Heart left ventricle (tissue), 13 donors: Measurements from ENCODE around the gene TRIM67.

Source experiments
- POLR2A ChIP-seq, 2 donors: fragments of 450-650 bp; IDR thresholded peaks; one replicate each; pipeline ENCODE4 v1.6.1; 2017; ENCODE audit warnings: antibody characterized with exemption in 2 of 2, mild to moderate bottlenecking in 2 of 2, moderate library complexity in 2 of 2
- TF ChIP-seq, protein P1 (sequence below), 12 donors: fragments of 200-600 bp; sonication (generic) in 4 of 12; IDR thresholded peaks; one replicate each; pipeline versions ENCODE4 v1.5.0 to v1.8.0; 2018 to 2022; ENCODE audit warnings: antibody characterized with exemption in 12 of 12, mild to moderate bottlenecking in 5 of 12
- donor health status: ischemic (EF 13 %, LVEDD 7.1; RV severe dilation, severe dysfunction).
- donor health status: DM: no; HTN: yes; CAD: no.
- donor health status: DM: no; HTN: no; CAD: no.
- donor health status: ischemic (EF 25% LVEDD 6.9; RV normal size, moderate dysfunction).
- donor health status: ischemic (EF 25% LVEDD 5.7; RV mildly dilated, moderate dysfunction).
- donor health status: ischemic (EF 35%, LVEDD 5.7; RV mildly dilated, moderate dysfunction).
- donor health status: nonischemic (EF 11% LVEDD 7.7; RV severe dilation, severe dysfunction).
- donor health status: DM: yes; HTN: yes; CAD: no.
- donor health status: PGD.
- donor health status: ischemic (EF 29% LVEDD 5.4; RV normal size, mild dysfunction).
- donor health status: nonischemic (EF 23%, LVEDD 6.1; RV moderate dilation, normal function).

DNA sequence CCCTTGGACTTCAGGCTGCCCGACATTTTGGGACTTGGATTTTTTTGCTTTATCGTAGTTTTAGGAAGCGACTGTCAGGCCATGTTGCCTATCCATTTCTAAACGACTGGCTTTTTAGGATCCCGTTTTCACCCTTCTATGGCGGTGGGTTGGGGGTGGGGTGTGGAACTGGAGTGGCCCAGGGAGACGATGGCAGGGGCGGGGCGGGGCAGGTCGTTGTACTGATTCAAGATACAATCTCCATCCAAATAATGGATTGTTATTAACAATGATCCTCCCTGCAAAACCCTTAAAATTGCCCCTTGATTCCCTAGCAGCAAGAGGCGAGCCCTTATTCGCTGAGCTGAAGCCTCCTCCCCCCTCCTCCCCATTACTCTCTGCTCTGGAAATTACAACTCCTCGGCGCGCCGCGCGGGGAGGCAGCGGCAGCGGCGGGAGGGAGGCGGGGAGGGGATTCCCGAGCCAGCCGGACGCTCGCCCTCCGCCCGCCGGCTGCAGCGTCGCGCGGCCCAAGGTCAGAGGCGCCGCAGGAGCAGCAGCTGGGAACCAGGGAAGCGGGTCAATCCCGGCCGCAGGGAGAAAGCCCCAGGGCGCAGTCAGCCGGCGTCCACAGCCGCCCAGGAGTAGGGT, at the start of gene TRIM67:
- TF ChIP-seq, protein P1, sequence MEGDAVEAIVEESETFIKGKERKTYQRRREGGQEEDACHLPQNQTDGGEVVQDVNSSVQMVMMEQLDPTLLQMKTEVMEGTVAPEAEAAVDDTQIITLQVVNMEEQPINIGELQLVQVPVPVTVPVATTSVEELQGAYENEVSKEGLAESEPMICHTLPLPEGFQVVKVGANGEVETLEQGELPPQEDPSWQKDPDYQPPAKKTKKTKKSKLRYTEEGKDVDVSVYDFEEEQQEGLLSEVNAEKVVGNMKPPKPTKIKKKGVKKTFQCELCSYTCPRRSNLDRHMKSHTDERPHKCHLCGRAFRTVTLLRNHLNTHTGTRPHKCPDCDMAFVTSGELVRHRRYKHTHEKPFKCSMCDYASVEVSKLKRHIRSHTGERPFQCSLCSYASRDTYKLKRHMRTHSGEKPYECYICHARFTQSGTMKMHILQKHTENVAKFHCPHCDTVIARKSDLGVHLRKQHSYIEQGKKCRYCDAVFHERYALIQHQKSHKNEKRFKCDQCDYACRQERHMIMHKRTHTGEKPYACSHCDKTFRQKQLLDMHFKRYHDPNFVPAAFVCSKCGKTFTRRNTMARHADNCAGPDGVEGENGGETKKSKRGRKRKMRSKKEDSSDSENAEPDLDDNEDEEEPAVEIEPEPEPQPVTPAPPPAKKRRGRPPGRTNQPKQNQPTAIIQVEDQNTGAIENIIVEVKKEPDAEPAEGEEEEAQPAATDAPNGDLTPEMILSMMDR (IDR thresholded peaks at IDR 0.05) = no peak
- TF ChIP-seq POLR2A (IDR thresholded peaks at IDR 0.05) = no peak
